Left ventricle myocardium superior (tissue), 1 donor: Measurements from ENCODE around the gene TULP3. TPM values are rescaled to one million over a fixed set of nuclear protein-coding genes. Genes with fewer than 3 reads are reported as not detected.

ENCODE experiments used
- total RNA-seq: library from RNA; stranded (reverse); fragmentation: NEBNext Ultra II Directional; extraction: Animal tissue kit (Norgen Biotek cat#: 25700); gene quantifications from one replicate; pipeline ENCODE4 v1.2.1, GENCODE V29; 2021
- donor health status: DM: no; HTN: yes; CAD: no; lungs with severe emphysema.

Gene TULP3
- total RNA-seq, 1 donor from 2014 or later, result 5.4 TPM

Other genes with a start within 250 kb of the TULP3 start
- 59.0 TPM for gene FKBP4, start 95.9 kb upstream of the TULP3 start, total RNA-seq
- gene ITFG2, start 78.2 kb upstream of the TULP3 start, total RNA-seq, result 14.7 TPM
- gene NRIP2, start 55.9 kb upstream of the TULP3 start, total RNA-seq, result 1.1 TPM
- not detected for gene TEX52, start 33.9 kb upstream of the TULP3 start, total RNA-seq
- gene FOXM1, start 13.7 kb upstream of the TULP3 start, total RNA-seq, result 0.79 TPM
- gene RHNO1, start 13.7 kb upstream of the TULP3 start, total RNA-seq, result 4.9 TPM
- 11.6 TPM for gene TEAD4, start 68.5 kb downstream of the TULP3 start, total RNA-seq
- gene TSPAN9, start 186.5 kb downstream of the TULP3 start, total RNA-seq, result 159 TPM